ENCODE results near the gene ZBTB45.

- TF ChIP-seq SP1 (IDR thresholded peaks at IDR 0.05; ENCODE audit: low read depth), result no peak
- TF ChIP-seq CTCF (IDR thresholded peaks at IDR 0.05 in 2 of 3, conservative IDR thresholded peaks at IDR 0.05 in 1 of 3; ENCODE audit: borderline replicate concordance in 1 of 3, insufficient read depth in 1 of 3, low read depth in 2 of 3, low read length in 2 of 3), result no peak
- TF ChIP-seq EZH2phosphoT487 (IDR thresholded peaks at IDR 0.05; ENCODE audit: borderline replicate concordance), result no peak
- no peak for TF ChIP-seq POLR2A (IDR thresholded peaks at IDR 0.05; ENCODE audit: borderline replicate concordance, extremely low read depth, insufficient read depth, insufficient read length)
- no peak for TF ChIP-seq JUND (IDR thresholded peaks at IDR 0.05)
- no peak for TF ChIP-seq POLR2AphosphoS5 (IDR thresholded peaks at IDR 0.05; ENCODE audit: low read depth, low read length)
- TF ChIP-seq EZH2 (IDR thresholded peaks at IDR 0.05), result no peak
- TF ChIP-seq REST (IDR thresholded peaks at IDR 0.05; ENCODE audit: low read depth), result no peak
- no peak for TF ChIP-seq ZFX (IDR thresholded peaks at IDR 0.05)
- TF ChIP-seq FOSL1 (IDR thresholded peaks at IDR 0.05; ENCODE audit: low read depth), result no peak
- TF ChIP-seq RAD21 (IDR thresholded peaks at IDR 0.05; ENCODE audit: low read depth), result no peak
- no peak for TF ChIP-seq MAX (IDR thresholded peaks at IDR 0.05)
Observed at GRCh38 chr19:58509731-58510083, 9.9 kb downstream of the ZBTB45 start.
